GM18858 (cell line): Measurements from ENCODE around the gene LRCH4.

Experiments used
- ATAC-seq: cut with Tn5 transposase; IDR thresholded peaks from one replicate; pipeline ENCODE4 v1.9.1; 2021; ENCODE audit not compliant: unreplicated experiment

The LRCH4 gene

GRCh38 chr7:100606313-100606712, 20.4 kb upstream of the LRCH4 start:
- no peak for ATAC-seq

DNA sequence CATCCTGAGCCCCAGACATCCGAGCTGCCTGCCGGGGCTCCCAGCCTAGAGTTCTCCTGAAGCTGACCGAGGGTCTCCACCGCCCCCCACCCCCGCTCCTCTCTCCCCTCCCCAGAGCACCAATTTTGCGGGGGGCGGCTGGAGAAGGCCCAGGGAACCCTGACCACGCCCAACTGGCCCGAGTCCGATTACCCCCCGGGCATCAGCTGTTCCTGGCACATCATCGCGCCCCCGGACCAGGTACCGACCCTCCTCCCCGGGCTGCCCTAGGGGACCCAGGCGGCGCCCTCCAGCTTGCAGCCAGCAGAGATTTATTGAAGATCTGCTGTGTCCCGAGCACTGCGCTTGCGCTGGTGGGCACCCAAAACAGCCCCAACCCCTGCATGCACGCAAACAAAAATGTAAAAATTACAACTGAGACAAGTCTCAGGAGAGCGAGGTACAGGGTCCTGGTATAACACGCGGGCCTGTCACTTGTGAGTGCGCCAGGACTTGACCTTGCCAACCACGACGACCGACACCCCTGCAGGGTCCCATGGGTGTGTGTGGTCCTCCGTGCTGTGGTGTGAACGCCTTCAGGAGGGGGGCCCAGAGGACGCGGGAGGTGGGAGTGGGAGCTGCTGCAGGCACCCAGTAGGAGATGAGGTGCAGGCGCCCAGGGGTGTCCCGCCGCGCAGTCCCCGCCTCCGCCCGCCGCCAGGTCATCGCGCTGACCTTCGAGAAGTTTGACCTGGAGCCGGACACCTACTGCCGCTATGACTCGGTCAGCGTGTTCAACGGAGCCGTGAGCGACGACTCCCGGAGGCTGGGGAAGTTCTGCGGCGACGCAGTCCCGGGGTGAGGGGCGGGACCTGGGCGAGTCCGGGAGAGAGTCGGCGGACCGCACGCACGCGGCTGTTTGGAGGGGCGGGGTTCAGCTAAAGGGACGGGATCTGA, 19.3 kb upstream of the LRCH4 start:
- no peak for ATAC-seq

GRCh38 chr7:100604028-100604975, 18.4 kb upstream of the LRCH4 start:
- no peak for ATAC-seq

DNA sequence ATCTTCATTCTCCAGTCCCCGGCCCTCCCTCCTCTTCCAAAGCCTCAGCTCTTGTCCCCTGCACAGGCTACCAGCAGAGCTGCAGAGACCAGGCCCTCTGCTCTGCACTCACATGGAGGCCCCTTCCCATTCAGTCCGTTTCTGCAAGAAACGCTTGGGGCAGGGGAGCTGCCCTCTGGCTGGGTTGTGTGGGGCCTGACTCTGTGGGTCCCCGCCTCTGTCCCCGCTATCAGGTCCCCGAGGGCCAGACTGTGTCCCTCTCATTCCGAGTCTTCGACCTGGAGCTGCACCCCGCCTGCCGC, 17.7 kb upstream of the LRCH4 start:
- no peak for ATAC-seq

- ATAC-seq, result no peak
Observed at GRCh38 chr7:100602889-100603725, 17.2 kb upstream of the LRCH4 start.

GRCh38 chr7:100600730-100601038, 14.8 kb upstream of the LRCH4 start:
- ATAC-seq, result no peak

- no peak for ATAC-seq
Observed at GRCh38 chr7:100599911-100600729, 14.2 kb upstream of the LRCH4 start.

GRCh38 chr7:100598425-100598824, 12.5 kb upstream of the LRCH4 start:
- ATAC-seq, result no peak

DNA sequence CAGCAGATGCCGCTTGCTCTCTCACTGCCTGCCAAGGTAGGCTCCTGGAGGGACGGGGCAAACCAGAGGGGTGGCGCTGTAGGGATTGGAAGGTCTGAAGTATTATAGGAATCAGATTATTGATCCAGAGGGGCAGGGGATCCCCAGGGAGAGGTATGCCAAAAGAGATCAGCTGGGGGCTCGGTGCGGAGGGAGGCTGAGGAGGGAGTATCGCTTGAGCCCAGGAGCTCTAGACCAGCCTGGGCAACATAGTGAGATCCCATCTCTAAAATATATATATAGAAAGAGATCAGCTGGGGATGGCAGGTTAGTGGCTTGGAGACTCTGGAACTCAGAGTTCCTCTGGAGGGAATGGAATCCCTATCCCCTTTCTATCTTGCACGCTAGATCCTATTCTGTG, 9.3 kb upstream of the LRCH4 start:
- ATAC-seq, result no peak

- ATAC-seq, result no peak
Observed at GRCh38 chr7:100591596-100591995, 5.7 kb upstream of the LRCH4 start.

DNA sequence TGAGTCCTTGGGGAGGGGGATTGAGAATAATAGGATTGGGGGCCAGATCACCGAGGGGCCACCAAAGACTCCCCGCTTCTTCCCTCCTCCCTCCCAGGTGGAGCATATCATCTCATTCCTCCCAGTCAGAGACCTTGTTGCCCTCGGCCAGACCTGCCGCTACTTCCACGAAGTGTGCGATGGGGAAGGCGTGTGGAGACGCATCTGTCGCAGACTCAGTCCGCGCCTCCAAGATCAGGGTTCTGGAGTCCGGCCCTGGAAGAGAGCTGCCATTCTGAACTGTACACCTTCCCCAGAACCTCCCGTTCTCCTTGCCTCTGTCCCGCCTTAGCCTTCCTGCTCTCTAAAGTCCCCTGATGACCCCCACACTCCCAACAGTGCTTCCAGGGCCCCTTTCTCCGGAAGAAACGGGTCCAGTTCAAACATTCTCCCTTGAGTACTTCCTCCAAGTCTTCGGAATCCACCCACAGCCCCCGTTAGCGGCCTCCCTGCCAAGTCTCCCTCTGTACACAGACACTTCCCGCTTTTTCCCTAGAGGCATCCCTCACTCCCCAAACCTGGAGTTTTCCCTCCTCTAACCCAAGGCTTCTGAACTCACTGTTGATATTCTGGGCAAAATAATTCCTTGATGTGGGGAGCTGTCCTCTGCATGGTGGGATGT, 4.3 kb upstream of the LRCH4 start:
- ATAC-seq, result no peak

GRCh38 chr7:100589341-100589947, 3.5 kb upstream of the LRCH4 start:
- no peak for ATAC-seq

GRCh38 chr7:100588438-100588837, 2.5 kb upstream of the LRCH4 start:
- no peak for ATAC-seq

DNA sequence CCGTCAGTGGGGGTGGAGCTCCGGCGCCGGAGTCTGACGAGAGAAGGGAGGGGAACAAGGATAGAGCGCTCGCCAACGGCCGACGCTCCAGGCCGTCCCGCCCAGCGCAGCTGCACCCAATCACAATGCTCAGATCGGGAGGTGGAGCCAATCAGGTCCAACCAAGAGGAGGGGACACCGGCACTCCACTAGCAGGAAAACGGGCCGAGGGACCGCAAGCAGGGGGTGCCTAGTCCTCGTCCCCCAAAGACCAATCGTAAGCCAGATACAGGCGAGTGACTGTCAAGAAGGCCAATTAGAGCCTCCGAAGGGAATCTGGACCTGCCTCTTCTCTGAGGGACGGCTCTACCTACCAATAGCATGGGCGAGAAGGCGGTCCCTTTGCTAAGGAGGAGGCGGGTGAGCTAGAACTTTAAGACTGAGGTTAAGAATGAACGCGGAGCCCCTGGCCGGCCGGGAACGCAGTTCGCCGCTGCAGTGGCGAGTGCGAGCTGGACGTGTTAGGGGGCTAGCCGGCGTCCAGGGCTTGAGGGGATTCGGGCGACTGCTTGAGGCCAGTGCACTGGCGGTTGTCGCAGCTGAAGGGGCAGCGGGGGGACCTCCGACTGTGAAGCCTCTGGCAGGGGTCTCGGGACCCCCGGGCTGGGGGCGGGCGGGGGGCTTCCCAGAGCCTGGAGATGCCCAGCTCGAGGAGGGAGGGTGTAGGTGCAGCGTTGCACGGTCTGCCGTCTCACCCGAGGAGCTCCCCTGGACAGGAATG, 517 bp upstream of the LRCH4 start, which contains the start of gene FBXO24:
Gene FBXO24, plus strand, starts transcription at position 63 of the 760 bp plus-strand sequence. Its CDS starts 298 bp downstream, at position 361.
- ATAC-seq, result peak; percentile 75

GRCh38 chr7:100584683-100585510, 1.0 kb downstream of the LRCH4 start:
- ATAC-seq, result no peak

DNA sequence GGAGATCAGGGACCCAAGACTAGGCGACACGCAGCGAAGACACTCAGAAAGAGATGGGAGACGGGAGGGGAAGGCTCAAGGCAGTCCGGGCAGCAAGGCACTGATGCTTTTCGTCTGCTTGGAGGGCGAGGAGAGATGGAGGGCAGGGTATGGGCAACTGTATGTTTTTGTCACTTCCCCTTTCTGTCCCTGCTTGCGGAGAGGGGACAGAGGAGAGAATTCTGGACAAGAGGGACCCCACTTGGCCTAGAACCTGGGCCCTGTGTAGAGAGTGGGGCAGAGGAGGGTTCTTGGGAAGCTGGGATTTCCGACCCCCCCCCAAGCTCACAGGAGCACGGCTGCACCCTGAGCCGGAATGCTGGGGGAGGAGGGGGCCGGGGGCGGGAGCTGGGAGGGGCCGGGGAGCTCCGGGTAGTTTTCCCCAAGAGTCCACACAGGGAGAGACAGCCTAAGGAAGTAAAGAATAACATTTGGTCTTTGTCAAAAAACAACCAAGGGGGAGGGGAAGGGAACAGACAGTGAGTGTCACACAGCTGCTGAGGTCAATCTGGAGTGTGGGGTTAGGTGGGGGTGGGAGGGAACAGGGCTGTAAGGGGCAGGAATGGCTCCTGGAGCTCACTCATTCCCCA, 1.8 kb downstream of the LRCH4 start:
- ATAC-seq, result no peak
